Lower leg skin (tissue), 4 donors: ENCODE measurements around the gene ABCA7. TPM values are rescaled to one million over a fixed set of nuclear protein-coding genes. Genes with fewer than 3 reads are reported as not detected.

Source experiments
- DNase-seq, 2 donors: peaks; one replicate each; pipeline ENCODE4 v3.0.0-alpha.2; 2019; ENCODE audit warnings: low spot score in 2 of 2
- H3K4me3 ChIP-seq: fragments of 200-600 bp; sonication (generic); 2 replicates; pipeline ENCODE4 v1.5.1; 2017; ENCODE audit warnings: mild to moderate bottlenecking, low read depth; ENCODE audit not compliant: poor library complexity, severe bottlenecking
- CTCF ChIP-seq, 3 donors: fragments of 450-650 bp; IDR thresholded peaks; one replicate each; pipeline ENCODE4 v1.5.1; 2016; ENCODE audit warnings: antibody characterized with exemption in 3 of 3, mild to moderate bottlenecking in 3 of 3, moderate library complexity in 2 of 3
- POLR2A ChIP-seq, 2 donors: fragments of 450-650 bp; IDR thresholded peaks; one replicate each; pipeline ENCODE4 v1.6.1; 2016 to 2017; ENCODE audit warnings: antibody characterized with exemption in 2 of 2, mild to moderate bottlenecking in 1 of 2, moderate library complexity in 1 of 2
- WGBS, 2 donors: methylation state at CpG; one replicate each; pipeline ENCODE4 v1.1.5; 2018; 5-methylcytosine and 5-hydroxymethylcytosine counted together
- intact Hi-C: fragments of 100-400 bp; cut with DNase I; formaldehyde crosslinking; loops from one replicate; pipeline ENCODE4 v1.15.0; 2023; ENCODE audit warnings: low total_unique reads
- total RNA-seq, 4 donors: library from RNA; depleted of rRNA; stranded (reverse); fragments of >200 nt; gene quantifications; one replicate each; pipeline ENCODE4 v1.1.0, GENCODE V29; 2016

Gene ABCA7
- total RNA-seq, 4 donors from 2014 or later = 30.3 to 39.8 (median 33.5) TPM

- WGBS, 2 donors = 49 to 53% methylated on average over 3 of the region's 3 CpGs
- DNase-seq = no peak
- intact Hi-C loops = no loop called here
- no peak overlapping the region for H3K4me3 ChIP-seq
- TF ChIP-seq CTCF (IDR thresholded peaks at IDR 0.05) (no peak), POLR2A (IDR thresholded peaks at IDR 0.05) (no peak)
Observed at GRCh38 chr19:1057176-1057855, 17.4 kb downstream of the ABCA7 start.

- TF ChIP-seq CTCF (IDR thresholded peaks at IDR 0.05) (no peak), POLR2A (IDR thresholded peaks at IDR 0.05) (no peak)
- intact Hi-C loops = no loop called here
Observed at GRCh38 chr19:1058112-1058511, 18.2 kb downstream of the ABCA7 start.

GRCh38 chr19:1060689-1061088, 20.8 kb downstream of the ABCA7 start:
- no peak for DNase-seq
- H3K4me3 ChIP-seq = no peak overlapping the region
- WGBS, 2 donors = 82 to 86% methylated on average over 5 of the region's 5 CpGs
- TF ChIP-seq POLR2A (IDR thresholded peaks at IDR 0.05) = no peak
- no peak for TF ChIP-seq CTCF (IDR thresholded peaks at IDR 0.05)
- intact Hi-C loops = no loop called here

More at GRCh38 chr19:1058112-1058511, 18.2 kb downstream of the ABCA7 start:
- H3K4me3 ChIP-seq = no peak overlapping the region
- DNase-seq = no peak
- 92 to 99% methylated on average over 5 of the region's 5 CpGs for WGBS, 2 donors

- WGBS, 2 donors = 91 to 93% methylated on average over 5 to 20 of the region's 20 CpGs
- no peak for DNase-seq
Observed at GRCh38 chr19:1061987-1062386, 22.1 kb downstream of the ABCA7 start.

GRCh38 chr19:1062387-1063029, 22.6 kb downstream of the ABCA7 start:
- WGBS, 2 donors = 81 to 90% methylated on average over 17 of the region's 17 CpGs
- TF ChIP-seq CTCF (IDR thresholded peaks at IDR 0.05) = no peak
- DNase-seq = no peak

More at GRCh38 chr19:1061987-1062386, 22.1 kb downstream of the ABCA7 start:
- TF ChIP-seq CTCF (IDR thresholded peaks at IDR 0.05) (no peak), POLR2A (IDR thresholded peaks at IDR 0.05) (no peak)
- no peak overlapping the region for H3K4me3 ChIP-seq
- intact Hi-C loops = no loop called here

More at GRCh38 chr19:1062387-1063029, 22.6 kb downstream of the ABCA7 start:
- no peak overlapping the region for H3K4me3 ChIP-seq
- intact Hi-C loops = no loop called here
